HT1080 (cell line): Measurements from ENCODE around the gene HOXD8. TPM values are rescaled to one million over a fixed set of nuclear protein-coding genes. Genes with fewer than 3 reads are reported as not detected.

Experiments
- DNase-seq: peaks from one replicate; pipeline ENCODE4 v3.0.0-alpha.2; 2015; ENCODE audit warnings: low read depth
- total RNA-seq: library from RNA; depleted of rRNA; stranded (reverse); fragments of >200 nt; shearing (Covaris generic); gene quantifications from 2 replicates; pipeline ENCODE4 v1.2.3, GENCODE V29; 2014

Gene HOXD8
- total RNA-seq, 1 experiment from 2014 or later = 9.5 TPM

- no peak for DNase-seq
These were observed 14.4 kb upstream of the HOXD8 start for GRCh38 chr2:176114930-176115625.

- DNase-seq = no peak
These were observed 13.4 kb upstream of the HOXD8 start, which contains the start of gene HOXD10 for GRCh38 chr2:176115883-176116813. Gene HOXD10 (plus strand): TSS chr2:176116778. CDS start chr2:176116834, 56 bp downstream.

- DNase-seq = no peak
These were observed 12.2 kb upstream of the HOXD8 start for GRCh38 chr2:176117162-176117822.

GRCh38 chr2:176117823-176118371 is 11.6 kb upstream of the HOXD8 start:
- DNase-seq = no peak

GRCh38 chr2:176118601-176119339 is 10.7 kb upstream of the HOXD8 start:
- DNase-seq = no peak

- no peak for DNase-seq
These were observed 8.9 kb upstream of the HOXD8 start for GRCh38 chr2:176120364-176121189.

GRCh38 chr2:176121190-176122051 is 8.1 kb upstream of the HOXD8 start:
- DNase-seq = no peak

- no peak for DNase-seq
These were observed 7.3 kb upstream of the HOXD8 start for GRCh38 chr2:176122052-176122682.

GRCh38 chr2:176122683-176123410 is 6.7 kb upstream of the HOXD8 start, which contains the start of gene HOXD9:
Gene HOXD9 (plus strand): TSS chr2:176122719. CDS start chr2:176122769, 50 bp downstream.
- no peak for DNase-seq

- DNase-seq = no peak
These were observed 5.9 kb upstream of the HOXD8 start for GRCh38 chr2:176123411-176124109.

GRCh38 chr2:176124110-176124946 is 5.2 kb upstream of the HOXD8 start:
- DNase-seq = no peak

- no peak for DNase-seq
These were observed 4.3 kb upstream of the HOXD8 start for GRCh38 chr2:176124947-176125771.

GRCh38 chr2:176125772-176126054 is 3.8 kb upstream of the HOXD8 start:
- no peak for DNase-seq

GRCh38 chr2:176126929-176127773 is 2.4 kb upstream of the HOXD8 start:
- peak; percentile 37 for DNase-seq

GRCh38 chr2:176127774-176128072 is 1.8 kb upstream of the HOXD8 start:
- DNase-seq = no peak
